ENCODE results near the gene ZNF200. TPM values are rescaled to one million over a fixed set of nuclear protein-coding genes. Genes with fewer than 3 reads are reported as not detected.

Gene ZNF200
- total and polyA plus RNA-seq, 2 of the 13 experiments (the other 11 are each of a cell fraction or from before 2014, with no cell fraction given) = 3.5 to 16.5 TPM

DNA sequence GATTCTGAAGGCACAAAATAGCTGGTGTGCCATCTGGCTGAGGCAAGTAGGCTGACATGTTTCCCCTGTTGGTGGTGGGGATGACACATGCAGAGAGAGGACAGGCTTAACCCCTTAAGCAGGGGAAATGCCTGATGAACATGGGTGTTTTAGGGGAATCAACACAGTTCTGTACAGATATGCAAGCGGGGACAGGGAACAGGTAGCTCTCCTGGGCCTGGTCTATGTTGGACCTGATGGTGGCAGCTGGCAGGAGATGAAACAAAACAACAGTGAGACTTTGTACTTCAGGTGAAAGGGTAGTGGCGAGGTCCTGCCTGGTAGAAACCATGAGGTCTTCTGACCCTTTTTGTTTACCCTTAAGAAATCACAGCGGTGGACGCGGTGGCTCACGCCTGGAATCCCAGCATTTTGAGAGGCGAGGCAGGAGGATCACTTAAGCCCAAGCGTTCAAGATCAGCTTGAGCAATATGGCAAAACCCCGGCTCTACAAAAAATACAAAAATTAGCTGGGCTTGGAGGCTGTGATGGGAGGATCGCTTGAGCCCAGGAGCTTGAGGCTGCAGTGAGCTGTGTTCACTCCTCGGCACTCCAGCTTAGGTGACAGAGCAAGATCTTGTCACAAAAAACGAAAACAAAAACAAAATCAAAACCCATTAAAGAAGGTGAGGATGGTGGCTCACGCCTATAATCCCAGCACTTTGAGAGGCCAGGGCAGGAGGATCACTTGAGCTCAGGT lies 36.5 kb downstream of the ZNF200 start (continued):
- TF ChIP-seq TCF12 (IDR thresholded peaks at IDR 0.05) (no peak), TCF12 (CRISPR knock-in tag; IDR thresholded peaks at IDR 0.05) (no peak), ZNF33B (CRISPR knock-in tag; IDR thresholded peaks at IDR 0.05) (no peak), ZNF562 (CRISPR knock-in tag; IDR thresholded peaks at IDR 0.05; ENCODE audit: borderline replicate concordance) (no peak), POLR2A (IDR thresholded peaks at IDR 0.05; ENCODE audit: insufficient read depth in 1 of 2, low read depth in 2 of 2, low read length in 2 of 2) (peak in 1 of 2 experiments; percentile 45; a peak in 1 of 4 replicates), ZNF121 (CRISPR knock-in tag; IDR thresholded peaks at IDR 0.05) (no peak), RARA (CRISPR knock-in tag; IDR thresholded peaks at IDR 0.05) (peak; percentile 77), RAD21 (CRISPR knock-in tag; IDR thresholded peaks at IDR 0.05) (no peak), HCFC1 (IDR thresholded peaks at IDR 0.05; ENCODE audit: low read depth, low read length) (no peak), ZFP36L1 (CRISPR knock-in tag; IDR thresholded peaks at IDR 0.05) (no peak), LCORL (IDR thresholded peaks at IDR 0.05) (no peak), LCORL (CRISPR knock-in tag; IDR thresholded peaks at IDR 0.05) (peak; percentile 89), ZNF768 (CRISPR knock-in tag; IDR thresholded peaks at IDR 0.05) (no peak), ZNF615 (CRISPR knock-in tag; IDR thresholded peaks at IDR 0.05; ENCODE audit: borderline replicate concordance) (no peak)
- TF ChIP-seq, protein P1, sequence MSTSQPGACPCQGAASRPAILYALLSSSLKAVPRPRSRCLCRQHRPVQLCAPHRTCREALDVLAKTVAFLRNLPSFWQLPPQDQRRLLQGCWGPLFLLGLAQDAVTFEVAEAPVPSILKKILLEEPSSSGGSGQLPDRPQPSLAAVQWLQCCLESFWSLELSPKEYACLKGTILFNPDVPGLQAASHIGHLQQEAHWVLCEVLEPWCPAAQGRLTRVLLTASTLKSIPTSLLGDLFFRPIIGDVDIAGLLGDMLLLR (CRISPR knock-in tag; IDR thresholded peaks at IDR 0.05) = no peak
- TF ChIP-seq, protein P2, sequence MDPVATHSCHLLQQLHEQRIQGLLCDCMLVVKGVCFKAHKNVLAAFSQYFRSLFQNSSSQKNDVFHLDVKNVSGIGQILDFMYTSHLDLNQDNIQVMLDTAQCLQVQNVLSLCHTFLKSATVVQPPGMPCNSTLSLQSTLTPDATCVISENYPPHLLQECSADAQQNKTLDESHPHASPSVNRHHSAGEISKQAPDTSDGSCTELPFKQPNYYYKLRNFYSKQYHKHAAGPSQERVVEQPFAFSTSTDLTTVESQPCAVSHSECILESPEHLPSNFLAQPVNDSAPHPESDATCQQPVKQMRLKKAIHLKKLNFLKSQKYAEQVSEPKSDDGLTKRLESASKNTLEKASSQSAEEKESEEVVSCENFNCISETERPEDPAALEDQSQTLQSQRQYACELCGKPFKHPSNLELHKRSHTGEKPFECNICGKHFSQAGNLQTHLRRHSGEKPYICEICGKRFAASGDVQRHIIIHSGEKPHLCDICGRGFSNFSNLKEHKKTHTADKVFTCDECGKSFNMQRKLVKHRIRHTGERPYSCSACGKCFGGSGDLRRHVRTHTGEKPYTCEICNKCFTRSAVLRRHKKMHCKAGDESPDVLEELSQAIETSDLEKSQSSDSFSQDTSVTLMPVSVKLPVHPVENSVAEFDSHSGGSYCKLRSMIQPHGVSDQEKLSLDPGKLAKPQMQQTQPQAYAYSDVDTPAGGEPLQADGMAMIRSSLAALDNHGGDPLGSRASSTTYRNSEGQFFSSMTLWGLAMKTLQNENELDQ (CRISPR knock-in tag; IDR thresholded peaks at IDR 0.05; ENCODE audit: borderline replicate concordance) = no peak
- TF ChIP-seq, protein P3, sequence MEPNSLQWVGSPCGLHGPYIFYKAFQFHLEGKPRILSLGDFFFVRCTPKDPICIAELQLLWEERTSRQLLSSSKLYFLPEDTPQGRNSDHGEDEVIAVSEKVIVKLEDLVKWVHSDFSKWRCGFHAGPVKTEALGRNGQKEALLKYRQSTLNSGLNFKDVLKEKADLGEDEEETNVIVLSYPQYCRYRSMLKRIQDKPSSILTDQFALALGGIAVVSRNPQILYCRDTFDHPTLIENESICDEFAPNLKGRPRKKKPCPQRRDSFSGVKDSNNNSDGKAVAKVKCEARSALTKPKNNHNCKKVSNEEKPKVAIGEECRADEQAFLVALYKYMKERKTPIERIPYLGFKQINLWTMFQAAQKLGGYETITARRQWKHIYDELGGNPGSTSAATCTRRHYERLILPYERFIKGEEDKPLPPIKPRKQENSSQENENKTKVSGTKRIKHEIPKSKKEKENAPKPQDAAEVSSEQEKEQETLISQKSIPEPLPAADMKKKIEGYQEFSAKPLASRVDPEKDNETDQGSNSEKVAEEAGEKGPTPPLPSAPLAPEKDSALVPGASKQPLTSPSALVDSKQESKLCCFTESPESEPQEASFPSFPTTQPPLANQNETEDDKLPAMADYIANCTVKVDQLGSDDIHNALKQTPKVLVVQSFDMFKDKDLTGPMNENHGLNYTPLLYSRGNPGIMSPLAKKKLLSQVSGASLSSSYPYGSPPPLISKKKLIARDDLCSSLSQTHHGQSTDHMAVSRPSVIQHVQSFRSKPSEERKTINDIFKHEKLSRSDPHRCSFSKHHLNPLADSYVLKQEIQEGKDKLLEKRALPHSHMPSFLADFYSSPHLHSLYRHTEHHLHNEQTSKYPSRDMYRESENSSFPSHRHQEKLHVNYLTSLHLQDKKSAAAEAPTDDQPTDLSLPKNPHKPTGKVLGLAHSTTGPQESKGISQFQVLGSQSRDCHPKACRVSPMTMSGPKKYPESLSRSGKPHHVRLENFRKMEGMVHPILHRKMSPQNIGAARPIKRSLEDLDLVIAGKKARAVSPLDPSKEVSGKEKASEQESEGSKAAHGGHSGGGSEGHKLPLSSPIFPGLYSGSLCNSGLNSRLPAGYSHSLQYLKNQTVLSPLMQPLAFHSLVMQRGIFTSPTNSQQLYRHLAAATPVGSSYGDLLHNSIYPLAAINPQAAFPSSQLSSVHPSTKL (CRISPR knock-in tag; IDR thresholded peaks at IDR 0.05) = peak; percentile 81
- TF ChIP-seq, protein P4, sequence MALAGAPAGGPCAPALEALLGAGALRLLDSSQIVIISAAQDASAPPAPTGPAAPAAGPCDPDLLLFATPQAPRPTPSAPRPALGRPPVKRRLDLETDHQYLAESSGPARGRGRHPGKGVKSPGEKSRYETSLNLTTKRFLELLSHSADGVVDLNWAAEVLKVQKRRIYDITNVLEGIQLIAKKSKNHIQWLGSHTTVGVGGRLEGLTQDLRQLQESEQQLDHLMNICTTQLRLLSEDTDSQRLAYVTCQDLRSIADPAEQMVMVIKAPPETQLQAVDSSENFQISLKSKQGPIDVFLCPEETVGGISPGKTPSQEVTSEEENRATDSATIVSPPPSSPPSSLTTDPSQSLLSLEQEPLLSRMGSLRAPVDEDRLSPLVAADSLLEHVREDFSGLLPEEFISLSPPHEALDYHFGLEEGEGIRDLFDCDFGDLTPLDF (CRISPR knock-in tag; IDR thresholded peaks at IDR 0.05) = no peak
- TF ChIP-seq, protein P5, sequence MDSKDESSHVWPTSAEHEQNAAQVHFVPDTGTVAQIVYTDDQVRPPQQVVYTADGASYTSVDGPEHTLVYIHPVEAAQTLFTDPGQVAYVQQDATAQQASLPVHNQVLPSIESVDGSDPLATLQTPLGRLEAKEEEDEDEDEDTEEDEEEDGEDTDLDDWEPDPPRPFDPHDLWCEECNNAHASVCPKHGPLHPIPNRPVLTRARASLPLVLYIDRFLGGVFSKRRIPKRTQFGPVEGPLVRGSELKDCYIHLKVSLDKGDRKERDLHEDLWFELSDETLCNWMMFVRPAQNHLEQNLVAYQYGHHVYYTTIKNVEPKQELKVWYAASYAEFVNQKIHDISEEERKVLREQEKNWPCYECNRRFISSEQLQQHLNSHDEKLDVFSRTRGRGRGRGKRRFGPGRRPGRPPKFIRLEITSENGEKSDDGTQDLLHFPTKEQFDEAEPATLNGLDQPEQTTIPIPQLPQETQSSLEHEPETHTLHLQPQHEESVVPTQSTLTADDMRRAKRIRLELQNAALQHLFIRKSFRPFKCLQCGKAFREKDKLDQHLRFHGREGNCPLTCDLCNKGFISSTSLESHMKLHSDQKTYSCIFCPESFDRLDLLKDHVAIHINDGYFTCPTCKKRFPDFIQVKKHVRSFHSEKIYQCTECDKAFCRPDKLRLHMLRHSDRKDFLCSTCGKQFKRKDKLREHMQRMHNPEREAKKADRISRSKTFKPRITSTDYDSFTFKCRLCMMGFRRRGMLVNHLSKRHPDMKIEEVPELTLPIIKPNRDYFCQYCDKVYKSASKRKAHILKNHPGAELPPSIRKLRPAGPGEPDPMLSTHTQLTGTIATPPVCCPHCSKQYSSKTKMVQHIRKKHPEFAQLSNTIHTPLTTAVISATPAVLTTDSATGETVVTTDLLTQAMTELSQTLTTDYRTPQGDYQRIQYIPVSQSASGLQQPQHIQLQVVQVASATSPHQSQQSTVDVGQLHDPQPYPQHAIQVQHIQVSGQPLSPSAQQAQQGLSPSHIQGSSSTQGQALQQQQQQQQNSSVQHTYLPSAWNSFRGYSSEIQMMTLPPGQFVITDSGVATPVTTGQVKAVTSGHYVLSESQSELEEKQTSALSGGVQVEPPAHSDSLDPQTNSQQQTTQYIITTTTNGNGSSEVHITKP (CRISPR knock-in tag; IDR thresholded peaks at IDR 0.05; ENCODE audit: low read depth) = peak; percentile 69; the same call in 1 of the 2 replicates

All from HepG2 (cell line).